Measurements from ENCODE around the gene PCYT2. TPM values are rescaled to one million over a fixed set of nuclear protein-coding genes. Genes with fewer than 3 reads are reported as not detected.

Gene PCYT2
- polyA plus RNA-seq, 3 donors: 45.8 to 49.9 (median 47.7) TPM

GRCh38 chr17:81877569-81877968, 33.6 kb downstream of the PCYT2 start:
- no peak for DNase-seq (ENCODE audit: low read depth in 3 of 3, low spot score in 2 of 3)

DNA sequence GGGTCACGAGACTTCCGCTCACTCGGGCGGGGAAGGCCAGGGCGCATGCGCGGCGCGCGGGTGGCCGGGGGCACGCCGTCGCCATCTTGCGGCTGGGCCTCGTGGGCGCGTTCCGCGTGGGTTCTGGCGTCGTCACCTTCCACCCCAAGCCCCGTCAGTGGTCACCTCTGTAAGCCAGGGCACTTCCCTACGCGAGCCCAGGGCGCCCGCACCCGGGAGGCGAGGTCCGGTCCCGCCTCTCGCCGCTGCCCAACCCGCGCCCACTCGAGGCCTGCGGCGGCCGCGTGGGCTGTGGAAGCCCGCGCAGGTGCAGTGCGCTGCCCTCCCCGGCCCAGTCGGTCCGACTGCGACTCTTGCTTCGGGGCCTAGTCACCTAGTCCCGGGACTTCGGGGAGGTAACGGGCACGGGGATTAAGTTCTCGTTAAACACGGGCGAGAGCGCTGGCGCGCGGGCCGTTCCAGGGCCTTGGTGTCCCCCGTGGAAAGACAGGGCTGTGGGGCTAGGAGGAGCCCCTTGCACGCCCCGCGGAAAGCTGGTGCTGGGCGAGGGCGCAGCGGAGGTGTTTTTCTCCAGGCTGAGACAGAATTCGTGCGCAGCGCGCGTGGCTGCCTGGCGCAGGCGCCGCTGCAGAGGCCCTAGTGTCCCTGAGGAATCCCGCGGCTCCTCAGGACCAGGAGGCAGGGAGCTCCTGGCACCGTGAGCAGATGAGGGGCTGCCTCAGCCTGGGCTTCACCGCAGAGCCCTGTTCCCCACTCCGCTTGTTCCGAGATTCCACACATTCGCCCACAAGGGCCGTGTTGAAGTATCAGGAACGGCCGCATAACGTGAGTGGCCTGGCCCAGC, 39.6 kb downstream of the PCYT2 start:
- DNase-seq (ENCODE audit: low read depth in 3 of 3, low spot score in 2 of 3): peak in 2 of 3 donors; percentile 73 to 78

DNA sequence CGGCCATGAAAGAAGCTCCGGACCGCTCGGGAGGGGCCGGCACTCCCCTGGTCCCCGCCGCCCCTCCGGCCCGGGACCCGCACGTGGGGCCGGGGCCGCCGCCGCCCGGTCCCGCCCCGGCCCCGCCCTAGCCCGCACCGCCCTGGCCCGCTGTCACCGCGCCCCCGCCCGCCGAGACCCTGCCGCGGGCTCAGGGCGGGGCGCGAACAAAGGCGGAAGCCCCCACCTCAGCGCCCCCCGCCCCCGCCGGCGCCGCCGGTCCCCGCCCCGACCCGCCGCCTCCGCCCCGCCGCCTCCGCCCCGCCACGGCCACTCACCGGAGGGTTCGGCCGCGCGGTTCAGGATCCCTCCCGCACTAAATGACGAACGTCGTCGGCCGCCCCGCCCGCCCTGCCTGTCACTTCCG, 40.2 kb downstream of the PCYT2 start, which contains the start of gene ARHGDIA:
Gene ARHGDIA (minus strand): TSS at position 357 of the 406 bp plus-strand sequence. CDS start 1,407 bp downstream, outside the sequence.
- DNase-seq (ENCODE audit: low read depth in 3 of 3, low spot score in 2 of 3): no peak

GRCh38 chr17:81870131-81870980, 40.8 kb downstream of the PCYT2 start:
- no peak for DNase-seq (ENCODE audit: low read depth in 3 of 3, low spot score in 2 of 3)

- no peak for DNase-seq (ENCODE audit: low read depth in 3 of 3, low spot score in 2 of 3)
These were observed 41.7 kb downstream of the PCYT2 start for GRCh38 chr17:81869221-81870130.

GRCh38 chr17:81868674-81869220, 42.5 kb downstream of the PCYT2 start:
- no peak for DNase-seq (ENCODE audit: low read depth in 3 of 3, low spot score in 2 of 3)

DNA sequence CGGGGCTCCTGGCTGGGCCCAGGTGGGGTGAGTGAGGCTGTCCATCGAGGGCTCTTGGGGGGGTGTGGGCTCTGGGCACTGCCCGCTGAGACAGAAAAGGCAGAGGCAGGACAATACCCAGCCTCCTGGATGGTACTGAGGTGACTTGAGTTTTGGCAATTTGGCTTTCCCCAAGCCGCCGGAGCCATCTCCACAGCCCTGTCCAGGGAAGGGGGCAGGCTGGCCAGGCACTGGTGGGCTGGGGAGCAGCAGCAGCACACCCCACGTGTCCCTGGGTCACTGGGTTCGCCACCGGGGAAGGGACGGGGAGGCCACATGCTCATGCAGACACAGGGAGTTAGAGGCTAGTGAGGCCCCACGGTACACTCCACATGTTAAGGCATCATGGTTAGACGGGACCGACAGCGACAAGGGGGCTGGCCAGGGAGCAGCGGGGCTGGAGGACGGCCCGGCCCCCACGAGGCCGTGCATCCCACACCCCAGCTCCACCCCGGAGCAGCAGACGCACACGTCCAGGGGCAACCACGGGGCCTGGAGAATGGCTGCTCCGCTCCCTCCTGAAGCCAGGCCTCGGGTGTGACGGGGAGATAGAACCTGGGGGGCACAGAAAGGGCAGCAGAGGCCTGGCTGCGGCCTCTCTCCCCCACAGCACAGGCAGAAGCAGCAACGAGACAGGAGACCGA, 43.1 kb downstream of the PCYT2 start:
- DNase-seq (ENCODE audit: low read depth in 3 of 3, low spot score in 2 of 3): no peak

DNA sequence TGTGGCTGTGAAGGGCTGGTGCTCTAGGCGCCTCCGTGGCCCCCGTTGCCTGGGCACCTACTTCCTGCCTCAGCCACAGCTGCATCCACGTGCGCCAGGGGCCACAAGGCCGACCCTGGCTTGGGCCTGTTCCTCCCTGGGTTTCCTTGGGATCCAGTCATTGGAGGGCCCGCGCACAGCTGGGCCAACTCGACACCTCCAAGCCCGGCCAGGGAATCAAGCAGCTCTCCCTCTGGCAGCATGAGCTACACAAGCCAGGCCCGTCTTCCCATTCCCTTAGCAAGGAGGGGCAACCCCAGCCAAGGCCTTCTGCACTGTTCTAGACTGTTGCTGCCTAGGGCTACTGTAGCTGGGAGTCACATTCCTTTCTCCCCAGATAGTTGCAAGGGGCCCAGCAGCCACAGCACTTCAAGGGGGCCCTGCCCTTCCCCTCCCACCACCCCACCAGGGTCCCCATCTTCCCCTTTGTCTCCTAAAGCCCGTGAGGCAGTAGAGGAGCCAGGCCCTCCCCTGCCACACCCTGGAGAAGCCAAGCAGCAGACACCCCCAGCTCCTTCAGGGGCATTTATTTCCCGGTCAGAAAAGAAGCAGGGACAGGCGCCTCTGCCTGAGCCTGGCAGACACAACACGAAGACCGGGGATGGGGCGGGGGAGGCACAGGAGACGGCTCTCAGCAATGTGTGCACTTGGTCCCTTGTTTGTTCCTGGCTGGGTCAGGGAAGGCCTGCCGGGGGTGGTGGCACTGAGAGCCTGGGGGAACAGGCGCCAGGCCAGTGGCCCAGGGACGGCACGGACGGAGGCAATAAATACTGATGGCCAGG, 43.8 kb downstream of the PCYT2 start:
- DNase-seq (ENCODE audit: low read depth in 3 of 3, low spot score in 2 of 3): no peak

DNA sequence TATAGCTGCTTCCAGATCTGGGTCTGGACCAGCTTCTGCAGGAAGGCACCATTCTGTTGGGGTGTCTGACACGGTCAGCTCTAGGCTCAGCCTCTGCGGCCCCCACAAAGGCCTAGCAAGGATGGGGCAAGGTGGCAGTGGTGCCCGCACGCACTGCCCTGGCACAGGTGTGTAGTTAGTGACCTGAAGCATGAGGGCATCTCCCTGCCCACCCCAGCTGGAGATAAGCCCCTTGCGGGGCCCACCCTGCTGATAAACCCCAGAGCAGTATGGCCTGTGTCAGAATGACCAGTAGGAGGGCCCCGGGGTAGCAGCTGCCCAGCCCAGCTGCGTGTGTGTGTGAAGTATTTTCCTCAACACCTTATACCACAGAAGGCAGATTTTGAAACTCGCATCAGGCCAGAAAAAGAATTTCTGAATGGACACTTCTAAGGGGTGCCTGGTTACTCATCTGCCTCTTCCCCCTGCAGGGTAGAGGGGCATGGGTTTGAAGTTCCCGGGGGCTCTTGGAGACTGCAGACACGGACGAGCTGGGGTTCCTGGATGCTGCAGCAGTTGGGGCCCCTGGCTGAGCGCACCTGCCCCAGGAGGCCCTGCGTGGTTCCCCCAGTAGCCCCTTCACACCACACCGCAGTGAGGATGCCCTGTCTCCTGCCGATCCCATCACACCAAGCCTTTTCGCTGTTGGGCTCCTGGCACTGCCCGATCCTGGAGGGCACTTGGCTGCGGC, 44.6 kb downstream of the PCYT2 start:
- no peak for DNase-seq (ENCODE audit: low read depth in 3 of 3, low spot score in 2 of 3)

GRCh38 chr17:81865733-81866439, 45.3 kb downstream of the PCYT2 start:
- DNase-seq (ENCODE audit: low read depth in 3 of 3, low spot score in 2 of 3): no peak

GRCh38 chr17:81865358-81865732, 45.9 kb downstream of the PCYT2 start:
- no peak for DNase-seq (ENCODE audit: low read depth in 3 of 3, low spot score in 2 of 3)

GRCh38 chr17:81863833-81864768, 47.1 kb downstream of the PCYT2 start:
- no peak for DNase-seq (ENCODE audit: low read depth in 3 of 3, low spot score in 2 of 3)

GRCh38 chr17:81863123-81863675, 48.0 kb downstream of the PCYT2 start:
- no peak for DNase-seq (ENCODE audit: low read depth in 3 of 3, low spot score in 2 of 3)

- peak; percentile 99 to 100 (median 100) for DNase-seq (ENCODE audit: low read depth in 3 of 3, low spot score in 2 of 3)
These were observed 50.2 kb downstream of the PCYT2 start for GRCh38 chr17:81860756-81861568.
